Esophagus muscularis mucosa (tissue), 4 donors: ENCODE results near the gene LRRC4C. TPM values are rescaled to one million over a fixed set of nuclear protein-coding genes. Genes with fewer than 3 reads are reported as not detected.

Source experiments
- DNase-seq: peaks from one replicate; pipeline ENCODE4 v3.0.0-alpha.2; 2017; ENCODE audit errors: extremely low spot score
- H3K27ac ChIP-seq, 4 donors: fragments of 200-600 bp; sonication (generic); replicated peaks in 1 of 4; 1 replicate in 3 of 4; 2 replicates in 1 of 4; pipeline ENCODE4 v1.5.1; 2016 to 2019; ENCODE audit warnings: mild to moderate bottlenecking in 1 of 4
- H3K27me3 ChIP-seq, 4 donors: fragments of 200-600 bp; sonication (generic); one replicate each; pipeline versions ENCODE4 v1.5.1 to v1.6.0; 2016 to 2019
- H3K36me3 ChIP-seq, 4 donors: fragments of 200-600 bp; sonication (generic); one replicate each; pipeline ENCODE4 v1.5.1; 2016 to 2019
- H3K4me1 ChIP-seq, 4 donors: fragments of 200-600 bp; sonication (generic); one replicate each; pipeline ENCODE4 v1.5.1; 2016 to 2019
- H3K4me3 ChIP-seq, 4 donors: fragments of 200-600 bp; sonication (generic); 1 replicate in 2 of 4; 2 replicates in 2 of 4; pipeline ENCODE4 v1.5.1; 2016 to 2019; ENCODE audit warnings: mild to moderate bottlenecking in 4 of 4, moderate library complexity in 1 of 4
- H3K9me3 ChIP-seq, 4 donors: fragments of 200-600 bp; sonication (generic); 1 replicate in 3 of 4; 2 replicates in 1 of 4; pipeline ENCODE4 v1.5.1; 2016 to 2019
- CTCF ChIP-seq, 3 experiments: fragments of 200-600 bp in 2 of 3; fragments of 450-650 bp in 1 of 3; sonication (generic) in 2 of 3; IDR thresholded peaks; one replicate each; pipeline ENCODE4 v1.5.1; 2017 to 2019; ENCODE audit warnings: antibody characterized with exemption in 3 of 3, mild to moderate bottlenecking in 2 of 3, moderate library complexity in 1 of 3
- EP300 ChIP-seq: sonication (generic); formaldehyde crosslinking; IDR thresholded peaks from one replicate; pipeline ENCODE4 v1.6.1; 2017; ENCODE audit warnings: antibody characterized with exemption
- POLR2A ChIP-seq: fragments of 450-650 bp; IDR thresholded peaks from one replicate; pipeline ENCODE4 v1.6.1; 2017; ENCODE audit warnings: antibody characterized with exemption, moderate library complexity, mild to moderate bottlenecking, low read depth
- POLR2AphosphoS5 ChIP-seq, 2 donors: sonication (generic); formaldehyde crosslinking; IDR thresholded peaks; one replicate each; pipeline ENCODE4 v1.6.1; 2017; ENCODE audit warnings: antibody characterized with exemption in 2 of 2
- WGBS: methylation state at CpG from one replicate; pipeline ENCODE4 v1.1.5; 2018; 5-methylcytosine and 5-hydroxymethylcytosine counted together
- intact Hi-C: fragments of 100-400 bp; cut with DNase I; formaldehyde crosslinking; loops from one replicate; pipeline ENCODE4 v1.15.1; 2023
- total RNA-seq, 4 donors: library from RNA; depleted of rRNA; stranded (reverse); fragments of >200 nt; gene quantifications; one replicate each; pipeline versions ENCODE4 v1.1.0 to v1.2.1, GENCODE V29; 2016

The LRRC4C gene
- total RNA-seq, 4 donors from 2014 or later = 1.2 to 4.0 (median 2.2) TPM

DNA sequence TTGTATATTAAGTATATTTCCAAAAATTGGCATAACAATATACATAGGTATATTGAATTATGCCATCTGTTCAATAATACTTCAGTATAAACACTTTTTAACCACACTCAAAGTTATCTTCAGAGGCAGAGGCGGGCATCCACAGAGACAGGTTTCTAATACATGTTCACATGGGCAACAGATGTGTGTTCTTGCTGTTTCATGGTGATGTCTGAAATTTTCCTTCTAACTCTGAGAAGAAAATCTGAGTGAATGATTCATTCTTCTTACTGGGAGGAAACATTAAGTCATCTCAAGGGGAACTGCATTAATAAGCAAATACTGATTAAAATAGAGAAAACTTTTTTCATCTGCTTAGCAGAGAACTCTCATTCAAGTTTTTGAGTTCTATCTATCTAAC, 1074.5 kb downstream of the LRRC4C start:
- Histone ChIP-seq H3K36me3 (no peaks in the 10 kb centered on the region), H3K4me3 (no peak overlapping the region), H3K9me3 (no peaks in the 10 kb centered on the region), H3K27me3 (no peaks in the 10 kb centered on the region), H3K4me1 (no peaks in the 10 kb centered on the region), H3K27ac (no peak overlapping the region)
- no peak for DNase-seq
- intact Hi-C loops = no loop called here
- 73% methylated on average over 1 of the region's 1 CpG for WGBS
- TF ChIP-seq CTCF (IDR thresholded peaks at IDR 0.05) = no peak

DNA sequence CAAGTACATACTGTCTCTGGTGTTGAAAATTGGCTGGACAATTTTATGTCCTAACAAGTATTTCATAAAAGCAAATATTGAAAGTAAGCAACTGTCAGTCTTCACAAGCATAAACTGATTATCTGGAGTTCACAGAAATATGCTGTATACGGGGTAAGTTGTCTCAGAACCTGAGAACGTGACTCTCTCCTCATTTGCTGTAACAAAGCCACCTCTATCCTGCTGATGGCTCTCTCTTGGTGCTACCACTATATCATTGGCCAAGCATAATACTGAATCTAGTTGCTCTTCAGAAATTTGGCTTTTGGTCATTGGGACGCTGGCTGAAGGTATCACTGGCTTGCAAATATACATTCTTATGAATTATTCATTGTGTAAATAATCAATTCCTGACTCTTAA, 1078.0 kb downstream of the LRRC4C start:
- TF ChIP-seq POLR2A = no peak
- no peak for TF ChIP-seq POLR2AphosphoS5 (IDR thresholded peaks at IDR 0.05)
- no peak for TF ChIP-seq EP300
- no peak for TF ChIP-seq CTCF (IDR thresholded peaks at IDR 0.05)
- intact Hi-C loops = no loop called here
- Histone ChIP-seq H3K4me1 (no peaks in the 10 kb centered on the region), H3K27me3 (no peaks in the 10 kb centered on the region), H3K27ac (no peak overlapping the region), H3K9me3 (no peaks in the 10 kb centered on the region), H3K36me3 (no peaks in the 10 kb centered on the region), H3K4me3 (no peak overlapping the region)
- DNase-seq = no peak
- WGBS = 88% methylated on average over 3 of the region's 3 CpGs

GRCh38 chr11:40380835-40381234, 1078.6 kb downstream of the LRRC4C start:
- WGBS = 73% methylated on average over 5 of the region's 5 CpGs
- TF ChIP-seq CTCF (IDR thresholded peaks at IDR 0.05) (no peak), EP300 (no peak), POLR2AphosphoS5 (IDR thresholded peaks at IDR 0.05) (no peak), POLR2A (no peak)
- intact Hi-C loops = no loop called here
- no peaks in the 10 kb centered on the region for H3K27me3 ChIP-seq
- no peak overlapping the region for H3K27ac ChIP-seq
- H3K9me3 ChIP-seq = no peaks in the 10 kb centered on the region
- H3K36me3 ChIP-seq = no peaks in the 10 kb centered on the region
- H3K4me1 ChIP-seq = no peaks in the 10 kb centered on the region
- H3K4me3 ChIP-seq = no peak overlapping the region
- DNase-seq = no peak

GRCh38 chr11:40376331-40376730, 1083.1 kb downstream of the LRRC4C start:
- no peak for DNase-seq
- H3K4me3 ChIP-seq = no peak overlapping the region
- H3K36me3 ChIP-seq = no peaks in the 10 kb centered on the region
- H3K27me3 ChIP-seq = no peaks in the 10 kb centered on the region
- 54% methylated on average over 3 of the region's 3 CpGs for WGBS
- intact Hi-C loops = no loop called here
- H3K27ac ChIP-seq = no peak overlapping the region
- H3K9me3 ChIP-seq = no peaks in the 10 kb centered on the region
- TF ChIP-seq EP300 (no peak), POLR2A (no peak), POLR2AphosphoS5 (IDR thresholded peaks at IDR 0.05) (no peak), CTCF (IDR thresholded peaks at IDR 0.05) (no peak)
- H3K4me1 ChIP-seq = no peaks in the 10 kb centered on the region

DNA sequence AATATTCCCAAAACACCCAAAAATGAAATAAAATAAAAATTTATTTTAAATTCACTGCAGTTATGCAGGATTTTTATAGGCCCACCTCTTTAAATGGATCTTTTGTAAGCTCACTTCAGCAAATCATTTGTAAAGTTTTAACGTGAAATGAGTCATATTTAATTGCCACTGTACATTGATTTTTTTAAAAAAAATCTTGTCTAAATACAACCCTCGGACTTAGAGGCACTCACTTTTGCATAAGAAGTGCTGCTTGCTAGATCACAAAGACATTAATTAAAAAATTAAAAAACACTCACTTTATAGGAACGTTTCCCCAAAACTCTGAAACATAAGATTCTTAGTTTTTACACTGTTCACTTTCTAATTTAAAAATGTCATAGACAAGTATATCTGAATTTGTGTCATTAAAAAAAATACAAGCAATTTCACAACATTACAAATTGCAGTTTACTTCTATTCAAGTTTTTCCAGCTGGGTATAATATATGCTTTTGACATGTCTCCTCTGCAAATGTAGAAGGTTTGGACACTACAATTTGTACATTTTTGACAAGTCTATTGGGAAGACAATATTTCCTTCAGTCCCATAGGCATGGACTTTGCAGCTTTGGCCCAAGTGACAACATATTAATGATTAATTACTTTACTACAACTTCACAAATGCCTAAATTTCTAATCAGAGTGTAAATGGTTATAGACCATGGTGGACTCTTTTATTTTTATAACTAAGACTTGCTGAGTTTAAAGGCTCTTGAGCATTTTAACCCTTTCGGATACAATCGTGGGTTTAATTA, 1088.4 kb downstream of the LRRC4C start:
- H3K9me3 ChIP-seq = no peaks in the 10 kb centered on the region
- DNase-seq = no peak
- no peak overlapping the region for H3K4me3 ChIP-seq
- no peak overlapping the region for H3K27ac ChIP-seq
- WGBS = 82% methylated on average over 5 of the region's 5 CpGs
- no peaks in the 10 kb centered on the region for H3K27me3 ChIP-seq
- intact Hi-C loops = no loop called here
- H3K36me3 ChIP-seq = no peaks in the 10 kb centered on the region
- TF ChIP-seq POLR2A (no peak), EP300 (no peak), POLR2AphosphoS5 (IDR thresholded peaks at IDR 0.05) (no peak), CTCF (IDR thresholded peaks at IDR 0.05) (no peak)
- H3K4me1 ChIP-seq = no peaks in the 10 kb centered on the region
